Panc1 (cell line): ENCODE results near the gene LRRC49. TPM values are rescaled to one million over a fixed set of nuclear protein-coding genes. Genes with fewer than 3 reads are reported as not detected.

Experiments
- ATAC-seq: fragments of 200-7000 bp; cut with Tn5 transposase; 2 replicates; pipeline ENCODE4 v1.9.1; 2020; ENCODE audit warnings: mild to moderate bottlenecking, moderate library complexity
- BruUV-seq: library from RNA; stranded (reverse); fragments of 400-500 nt; replicated peaks from 2 replicates; lab custom pipeline; 2021; lab: Mats Ljungman, UMichigan
- CTCF ChIA-PET: fragments of 300-600 bp; sonication (Branson Sonifier 250); formaldehyde crosslinking; loops from one replicate; lab custom pipeline; 2022; ENCODE audit warnings: antibody characterized with exemption; lab: Charles Lee
- POLR2A ChIA-PET: fragments of 300-600 bp; sonication (Branson Sonifier 250); formaldehyde crosslinking; loops from one replicate; lab custom pipeline; 2022; ENCODE audit warnings: antibody characterized with exemption; lab: Charles Lee
- DNase-seq: peaks from one replicate; pipeline ENCODE4 v3.0.0-alpha.2; 2010; ENCODE audit warnings: low read depth, low spot score
- H3K27ac ChIP-seq: 2 replicates; pipeline ENCODE4 v1.5.1; 2011; ENCODE audit warnings: mild to moderate bottlenecking, low read length, inconsistent platforms
- H3K27me3 ChIP-seq: fragments of 200-500 bp; sonication (Bioruptor generic); 2 replicates; pipeline ENCODE4 v1.6.0; 2014; ENCODE audit warnings: low read length, inconsistent platforms; ENCODE audit not compliant: control insufficient read depth, insufficient read depth
- H3K36me3 ChIP-seq: fragments of 200-500 bp; sonication (Bioruptor generic); 2 replicates; pipeline ENCODE4 v1.5.1; 2014; ENCODE audit warnings: inconsistent platforms, mild to moderate bottlenecking, low read length, moderate library complexity; ENCODE audit not compliant: control insufficient read depth, insufficient read depth
- H3K4me1 ChIP-seq: 2 replicates; pipeline ENCODE4 v1.5.1; 2011; ENCODE audit warnings: inconsistent platforms, mild to moderate bottlenecking, low read length, moderate library complexity; ENCODE audit not compliant: control insufficient read depth, insufficient read depth
- H3K4me3 ChIP-seq, 2 experiments: 2 replicates each; pipeline ENCODE4 v1.5.1; 2011 to 2012; ENCODE audit warnings: low read depth in 2 of 2, low read length in 2 of 2, mild to moderate bottlenecking in 2 of 2, inconsistent platforms in 1 of 2, moderate library complexity in 1 of 2
- H3K9me3 ChIP-seq: fragments of 200-500 bp; sonication (Bioruptor generic); 2 replicates; pipeline ENCODE4 v1.5.1; 2014; ENCODE audit warnings: low read depth, mild to moderate bottlenecking, inconsistent platforms, low read length, moderate library complexity; ENCODE audit not compliant: control insufficient read depth, insufficient read depth
- POLR2AphosphoS5 ChIP-seq: IDR thresholded peaks from 2 replicates; pipeline ENCODE4 v1.6.1; 2012; ENCODE audit warnings: mild to moderate bottlenecking, low read depth, low read length, moderate library complexity
- SIN3A ChIP-seq: IDR thresholded peaks from 2 replicates; pipeline ENCODE4 v1.6.1; 2012; ENCODE audit warnings: low read depth, mild to moderate bottlenecking, low read length, moderate library complexity, borderline replicate concordance; ENCODE audit not compliant: insufficient read depth
- TCF7L2 ChIP-seq: IDR thresholded peaks from 2 replicates; pipeline ENCODE4 v1.6.1; 2011; ENCODE audit warnings: mild to moderate bottlenecking, low read depth, low read length, inconsistent platforms
- in situ Hi-C: cut with HindIII; loops from 2 replicates; pipeline ENCODE4 v1.10.0; 2016; ENCODE audit warnings: low sequenced_read_pairs, low pct_unique_long_range_greater_than_20kb
- intact Hi-C: fragments of 100-400 bp; cut with micrococcal nuclease; formaldehyde crosslinking; loops from one replicate; pipeline ENCODE4 v1.10.0; 2022; ENCODE audit not compliant: unreplicated experiment
- total RNA-seq: library from RNA; stranded (reverse); gene quantifications from one replicate; pipeline ENCODE4 v1.2.1, GENCODE V29; 2021; ENCODE audit not compliant: unreplicated experiment
- TF ChIP-seq, protein P1 (sequence below), 2 experiments: IDR thresholded peaks; 2 replicates each; pipeline ENCODE4 v1.6.1; 2011 to 2012; ENCODE audit warnings: low read depth in 2 of 2, control low read depth in 1 of 2, low read length in 1 of 2, mild to moderate bottlenecking in 1 of 2, moderate library complexity in 1 of 2; ENCODE audit not compliant: insufficient read depth in 1 of 2
- TF ChIP-seq, protein P2 (sequence below): fragments of 450-650 bp; IDR thresholded peaks from 2 replicates; pipeline ENCODE4 v1.5.1; 2017; ENCODE audit warnings: mild to moderate bottlenecking

LRRC49 gene
- total RNA-seq, 1 experiment from 2014 or later = 8.3 TPM

DNA sequence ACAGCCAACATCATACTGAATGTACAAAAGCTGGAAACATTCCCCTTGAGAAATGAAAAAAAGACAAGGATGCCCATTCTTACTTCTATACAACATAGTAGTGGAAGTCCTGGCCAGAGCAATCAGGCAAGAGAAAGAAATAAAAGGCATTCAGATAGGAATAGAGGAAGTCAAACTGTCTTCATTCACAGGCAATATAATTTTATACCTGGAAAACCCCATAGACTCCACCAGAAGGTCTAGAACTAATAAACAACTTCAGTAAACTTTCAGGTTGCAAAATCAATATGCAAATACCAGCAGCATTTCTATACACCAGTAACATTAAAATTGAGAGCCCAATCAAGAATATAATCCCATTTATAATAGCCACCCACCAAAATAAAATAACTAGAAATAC lies 195.5 kb downstream of the LRRC49 start:
- DNase-seq = no peak
- TF ChIP-seq, protein P1, sequence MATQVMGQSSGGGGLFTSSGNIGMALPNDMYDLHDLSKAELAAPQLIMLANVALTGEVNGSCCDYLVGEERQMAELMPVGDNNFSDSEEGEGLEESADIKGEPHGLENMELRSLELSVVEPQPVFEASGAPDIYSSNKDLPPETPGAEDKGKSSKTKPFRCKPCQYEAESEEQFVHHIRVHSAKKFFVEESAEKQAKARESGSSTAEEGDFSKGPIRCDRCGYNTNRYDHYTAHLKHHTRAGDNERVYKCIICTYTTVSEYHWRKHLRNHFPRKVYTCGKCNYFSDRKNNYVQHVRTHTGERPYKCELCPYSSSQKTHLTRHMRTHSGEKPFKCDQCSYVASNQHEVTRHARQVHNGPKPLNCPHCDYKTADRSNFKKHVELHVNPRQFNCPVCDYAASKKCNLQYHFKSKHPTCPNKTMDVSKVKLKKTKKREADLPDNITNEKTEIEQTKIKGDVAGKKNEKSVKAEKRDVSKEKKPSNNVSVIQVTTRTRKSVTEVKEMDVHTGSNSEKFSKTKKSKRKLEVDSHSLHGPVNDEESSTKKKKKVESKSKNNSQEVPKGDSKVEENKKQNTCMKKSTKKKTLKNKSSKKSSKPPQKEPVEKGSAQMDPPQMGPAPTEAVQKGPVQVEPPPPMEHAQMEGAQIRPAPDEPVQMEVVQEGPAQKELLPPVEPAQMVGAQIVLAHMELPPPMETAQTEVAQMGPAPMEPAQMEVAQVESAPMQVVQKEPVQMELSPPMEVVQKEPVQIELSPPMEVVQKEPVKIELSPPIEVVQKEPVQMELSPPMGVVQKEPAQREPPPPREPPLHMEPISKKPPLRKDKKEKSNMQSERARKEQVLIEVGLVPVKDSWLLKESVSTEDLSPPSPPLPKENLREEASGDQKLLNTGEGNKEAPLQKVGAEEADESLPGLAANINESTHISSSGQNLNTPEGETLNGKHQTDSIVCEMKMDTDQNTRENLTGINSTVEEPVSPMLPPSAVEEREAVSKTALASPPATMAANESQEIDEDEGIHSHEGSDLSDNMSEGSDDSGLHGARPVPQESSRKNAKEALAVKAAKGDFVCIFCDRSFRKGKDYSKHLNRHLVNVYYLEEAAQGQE (IDR thresholded peaks at IDR 0.05; ENCODE audit: insufficient read depth in 1 of 2, low read depth in 2 of 2, low read length in 1 of 2) = no peak
- TF ChIP-seq SIN3A (no peak), POLR2AphosphoS5 (no peak), TCF7L2 (no peak)
- TF ChIP-seq, protein P2, sequence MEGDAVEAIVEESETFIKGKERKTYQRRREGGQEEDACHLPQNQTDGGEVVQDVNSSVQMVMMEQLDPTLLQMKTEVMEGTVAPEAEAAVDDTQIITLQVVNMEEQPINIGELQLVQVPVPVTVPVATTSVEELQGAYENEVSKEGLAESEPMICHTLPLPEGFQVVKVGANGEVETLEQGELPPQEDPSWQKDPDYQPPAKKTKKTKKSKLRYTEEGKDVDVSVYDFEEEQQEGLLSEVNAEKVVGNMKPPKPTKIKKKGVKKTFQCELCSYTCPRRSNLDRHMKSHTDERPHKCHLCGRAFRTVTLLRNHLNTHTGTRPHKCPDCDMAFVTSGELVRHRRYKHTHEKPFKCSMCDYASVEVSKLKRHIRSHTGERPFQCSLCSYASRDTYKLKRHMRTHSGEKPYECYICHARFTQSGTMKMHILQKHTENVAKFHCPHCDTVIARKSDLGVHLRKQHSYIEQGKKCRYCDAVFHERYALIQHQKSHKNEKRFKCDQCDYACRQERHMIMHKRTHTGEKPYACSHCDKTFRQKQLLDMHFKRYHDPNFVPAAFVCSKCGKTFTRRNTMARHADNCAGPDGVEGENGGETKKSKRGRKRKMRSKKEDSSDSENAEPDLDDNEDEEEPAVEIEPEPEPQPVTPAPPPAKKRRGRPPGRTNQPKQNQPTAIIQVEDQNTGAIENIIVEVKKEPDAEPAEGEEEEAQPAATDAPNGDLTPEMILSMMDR = no peak
- intact Hi-C loops (no loop called here), in situ Hi-C loops (no loop called here)
- no peak overlapping the region for H3K4me3 ChIP-seq
- H3K27ac ChIP-seq = no peak overlapping the region
- ChIA-PET CTCF (no interaction called here), POLR2A (no interaction called here)
- no peaks in the 10 kb centered on the region for H3K27me3 ChIP-seq
- no peaks in the 10 kb centered on the region for H3K9me3 ChIP-seq
- H3K36me3 ChIP-seq = no peaks in the 10 kb centered on the region
- BruUV-seq = no TSS peak
- ATAC-seq = no peak
- H3K4me1 ChIP-seq = no peaks in the 10 kb centered on the region

DNA sequence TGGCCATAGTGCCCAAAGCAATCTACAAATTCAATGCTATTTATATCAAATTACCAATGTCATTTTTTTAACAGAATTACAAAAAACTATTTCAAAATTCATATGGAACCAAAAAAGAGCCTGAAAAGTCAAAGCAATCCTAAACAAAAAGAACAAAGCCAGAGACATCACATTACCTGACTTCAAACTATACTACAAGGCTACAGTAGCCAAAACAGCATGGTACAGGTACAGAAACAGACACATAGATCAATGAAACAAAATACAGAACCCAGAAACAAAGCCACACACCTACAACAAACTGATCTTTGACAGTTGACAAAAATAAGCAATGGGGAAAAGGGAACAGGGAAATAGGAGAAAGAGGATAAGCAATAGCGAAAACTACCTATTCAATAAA lies 196.1 kb downstream of the LRRC49 start:
- intact Hi-C loops = no loop called here
- ChIA-PET POLR2A (no interaction called here), CTCF (no interaction called here)
- Histone ChIP-seq H3K4me1 (no peaks in the 10 kb centered on the region), H3K27ac (no peak overlapping the region), H3K4me3 (no peak overlapping the region), H3K9me3 (no peaks in the 10 kb centered on the region), H3K36me3 (no peaks in the 10 kb centered on the region), H3K27me3 (no peaks in the 10 kb centered on the region)
- no peak for DNase-seq
- ATAC-seq = no peak
- TF ChIP-seq TCF7L2 = no peak
- TF ChIP-seq, protein P2 = no peak
- TF ChIP-seq SIN3A = no peak
- TF ChIP-seq, protein P1 (IDR thresholded peaks at IDR 0.05; ENCODE audit: insufficient read depth in 1 of 2, low read depth in 2 of 2, low read length in 1 of 2) = no peak
- no peak for TF ChIP-seq POLR2AphosphoS5
- in situ Hi-C loops = no loop called here
- no TSS peak for BruUV-seq
